GM23248 (cell line): ENCODE measurements around the gene SERPINA12.

Experiments used
- EZH2 ChIP-seq: fragments of 200-600 bp; sonication (generic); IDR thresholded peaks from 2 replicates; pipeline ENCODE4 v1.6.1; 2018; ENCODE audit warnings: antibody characterized with exemption, mild to moderate bottlenecking; ENCODE audit not compliant: insufficient read depth, poor library complexity, severe bottlenecking
- EZH2phosphoT487 ChIP-seq: fragments of 200-600 bp; sonication (generic); IDR thresholded peaks from 2 replicates; pipeline ENCODE4 v1.6.1; 2018; ENCODE audit warnings: antibody characterized with exemption, moderate library complexity, mild to moderate bottlenecking, low read depth; ENCODE audit not compliant: insufficient read depth

DNA sequence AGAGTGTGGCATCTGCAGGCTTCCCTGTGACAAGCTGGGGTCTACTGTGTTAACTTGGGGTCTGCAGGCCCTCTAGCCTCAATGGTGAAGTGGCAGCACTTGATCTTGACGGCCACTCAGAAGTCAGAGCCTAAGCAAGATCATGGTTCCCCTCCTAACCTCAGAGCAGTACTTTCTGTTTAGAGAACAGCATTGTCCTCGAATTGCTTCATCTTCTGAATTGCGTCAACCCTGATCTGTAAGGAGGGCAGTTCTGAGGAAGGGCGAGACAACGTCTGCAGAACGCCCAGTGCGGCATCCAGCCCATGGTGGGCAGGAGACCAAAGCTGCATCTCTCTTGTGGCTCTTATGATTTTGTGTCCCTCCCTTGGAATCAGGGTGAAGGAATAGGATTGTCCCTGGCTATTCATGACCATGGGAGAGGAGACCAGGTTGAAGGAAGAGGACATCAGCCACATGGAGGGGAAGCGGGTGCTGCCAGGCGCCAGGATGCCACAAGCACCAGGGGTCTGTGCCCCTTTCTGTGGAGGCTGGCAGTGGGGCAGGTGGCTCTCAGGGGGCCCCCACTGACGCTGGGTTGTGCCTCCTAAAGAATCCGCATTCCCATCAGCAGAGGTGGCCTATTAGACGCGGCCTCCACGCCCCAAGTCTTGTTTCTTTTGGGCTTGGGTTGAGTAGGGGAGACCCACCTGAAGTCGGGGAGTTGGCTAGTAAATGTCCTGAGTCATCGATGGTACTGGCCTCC, 35.4 kb downstream of the SERPINA12 start:
- TF ChIP-seq EZH2 = no peak
- no peak for TF ChIP-seq EZH2phosphoT487
